Activated CD4-positive, alpha-beta T cell treated with anti-CD3 and anti-CD28 coated beads, Interleukin-10, Interleukin-2, amounts not matched to agents 100 ng/mL and 50 ng/mL, durations not matched to agents 16 hours and 8 hours (primary cell): ENCODE measurements around the gene RBBP5.

Experiments
- DNase-seq: peaks from one replicate; pipeline ENCODE4 v3.0.0-alpha.2; 2020

The RBBP5 gene

GRCh38 chr1:205053296-205053695 lies 68.5 kb downstream of the RBBP5 start:
- no peak for DNase-seq

- no peak for DNase-seq
Observed at GRCh38 chr1:205052690-205053089, 69.1 kb downstream of the RBBP5 start.

- no peak for DNase-seq
Observed at GRCh38 chr1:205049479-205049878, 72.3 kb downstream of the RBBP5 start.

GRCh38 chr1:205048382-205048781 lies 73.4 kb downstream of the RBBP5 start:
- no peak for DNase-seq

- DNase-seq: no peak
Observed at GRCh38 chr1:205047764-205048231, 74.0 kb downstream of the RBBP5 start.

- no peak for DNase-seq
Observed at GRCh38 chr1:205046870-205047269, 74.9 kb downstream of the RBBP5 start.

- no peak for DNase-seq
Observed at GRCh38 chr1:205045146-205045545, 76.6 kb downstream of the RBBP5 start.

GRCh38 chr1:205044741-205045140 lies 77.0 kb downstream of the RBBP5 start:
- DNase-seq: no peak

GRCh38 chr1:205043866-205044265 lies 77.9 kb downstream of the RBBP5 start:
- no peak for DNase-seq

- no peak for DNase-seq
Observed at GRCh38 chr1:205042911-205043806, 78.6 kb downstream of the RBBP5 start, which contains the start of gene CNTN2. CNTN2 (plus strand) TSS chr1:205043212; CDS start chr1:205053186, 9,974 bp downstream.

GRCh38 chr1:205041998-205042910 lies 79.5 kb downstream of the RBBP5 start:
- no peak for DNase-seq

- DNase-seq: no peak
Observed at GRCh38 chr1:205041001-205041715, 80.6 kb downstream of the RBBP5 start.

GRCh38 chr1:205038132-205038786 lies 83.5 kb downstream of the RBBP5 start:
- DNase-seq: no peak

- DNase-seq: no peak
Observed at GRCh38 chr1:205037539-205037938, 84.2 kb downstream of the RBBP5 start.
